Skeletal muscle tissue (tissue), 4 donors: ENCODE results near the gene ROCK2. TPM values are rescaled to one million over a fixed set of nuclear protein-coding genes. Genes with fewer than 3 reads are reported as not detected.

ENCODE experiments used
- H3K27ac ChIP-seq: one replicate; pipeline ENCODE4 v1.7.0; 2013; ENCODE audit warnings: mild to moderate bottlenecking, low read depth, low read length, inconsistent platforms
- H3K27me3 ChIP-seq, 3 donors: one replicate each; pipeline ENCODE4 v1.7.0; 2013; ENCODE audit warnings: low read length in 3 of 3; ENCODE audit not compliant: control insufficient read depth in 3 of 3, insufficient read depth in 3 of 3
- H3K36me3 ChIP-seq, 3 donors: one replicate each; pipeline ENCODE4 v1.7.0; 2013; ENCODE audit warnings: low read length in 3 of 3; ENCODE audit not compliant: control insufficient read depth in 3 of 3, insufficient read depth in 3 of 3
- H3K4me1 ChIP-seq, 3 donors: one replicate each; pipeline ENCODE4 v1.7.0; 2013; ENCODE audit warnings: low read length in 3 of 3, mild to moderate bottlenecking in 3 of 3; ENCODE audit not compliant: control insufficient read depth in 3 of 3, insufficient read depth in 3 of 3
- H3K4me3 ChIP-seq, 3 donors: one replicate each; pipeline ENCODE4 v1.7.0; 2013; ENCODE audit warnings: low read length in 3 of 3
- H3K9ac ChIP-seq, 3 donors: one replicate each; pipeline ENCODE4 v1.7.0; 2013; ENCODE audit warnings: low read length in 3 of 3, mild to moderate bottlenecking in 3 of 3, moderate library complexity in 2 of 3, low read depth in 1 of 3
- H3K9me3 ChIP-seq, 3 donors: one replicate each; pipeline ENCODE4 v1.7.0; 2013; ENCODE audit warnings: low read length in 3 of 3; ENCODE audit not compliant: control insufficient read depth in 3 of 3
- total RNA-seq: library from RNA; depleted of rRNA; stranded (reverse); fragments of >200 nt; gene quantifications from one replicate; pipeline ENCODE4 v1.2.3, GENCODE V29; 2014
- donor health status: Osteomylitis.

ROCK2 gene
- total RNA-seq, 1 donor from 2014 or later, result 37.1 TPM

- Histone ChIP-seq H3K27me3 (no peaks in the 10 kb centered on the region), H3K9ac (no peak overlapping the region), H3K36me3 (peaks cover 12 to 39% (median 31%) of the 10 kb centered on the region in 3 donors), H3K9me3 (no peaks in the 10 kb centered on the region), H3K4me3 (no peak overlapping the region), H3K4me1 (peaks cover 0 to 3% (median 0%) of the 10 kb centered on the region in 3 donors), H3K27ac (no peak overlapping the region)
These were observed 131.3 kb downstream of the ROCK2 start for GRCh38 chr2:11213090-11213638.

DNA sequence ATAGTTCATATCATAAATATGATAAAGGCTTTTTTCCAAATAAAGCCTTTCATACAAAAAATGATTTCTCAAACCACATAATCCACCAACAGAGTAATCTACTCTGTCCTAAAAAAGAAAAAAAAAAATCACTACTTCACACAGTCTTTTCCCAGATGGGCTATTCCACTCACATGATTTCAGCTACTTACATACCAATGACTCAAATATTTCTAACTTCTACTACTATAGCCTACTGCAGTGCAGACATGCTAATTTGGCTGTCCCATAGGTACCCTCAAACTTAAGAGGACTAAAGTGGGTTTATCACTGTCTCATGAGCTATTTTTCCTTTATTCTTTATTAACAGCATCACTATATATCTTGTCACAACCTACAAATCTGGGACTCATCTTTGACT is 131.8 kb downstream of the ROCK2 start:
- H3K27ac ChIP-seq, result no peak overlapping the region
- H3K9me3 ChIP-seq, result no peaks in the 10 kb centered on the region
- H3K4me1 ChIP-seq, result peaks cover 0 to 3% (median 0%) of the 10 kb centered on the region in 3 donors
- H3K9ac ChIP-seq, result no peak overlapping the region
- H3K27me3 ChIP-seq, result no peaks in the 10 kb centered on the region
- no peak overlapping the region for H3K4me3 ChIP-seq
- H3K36me3 ChIP-seq, result peaks cover 12 to 36% (median 32%) of the 10 kb centered on the region in 3 donors

GRCh38 chr2:11208083-11208482 is 136.4 kb downstream of the ROCK2 start:
- Histone ChIP-seq H3K4me3 (no peak overlapping the region), H3K27me3 (no peaks in the 10 kb centered on the region), H3K9me3 (no peaks in the 10 kb centered on the region), H3K4me1 (no peaks in the 10 kb centered on the region), H3K36me3 (peaks cover 8 to 24% (median 16%) of the 10 kb centered on the region in 3 donors), H3K27ac (no peak overlapping the region), H3K9ac (no peak overlapping the region)

GRCh38 chr2:11203480-11203879 is 141.0 kb downstream of the ROCK2 start:
- Histone ChIP-seq H3K27me3 (no peaks in the 10 kb centered on the region), H3K27ac (no peak overlapping the region), H3K36me3 (peaks cover 17 to 33% (median 21%) of the 10 kb centered on the region in 3 donors), H3K9ac (no peak overlapping the region), H3K4me1 (no peaks in the 10 kb centered on the region), H3K4me3 (no peak overlapping the region), H3K9me3 (no peaks in the 10 kb centered on the region)

DNA sequence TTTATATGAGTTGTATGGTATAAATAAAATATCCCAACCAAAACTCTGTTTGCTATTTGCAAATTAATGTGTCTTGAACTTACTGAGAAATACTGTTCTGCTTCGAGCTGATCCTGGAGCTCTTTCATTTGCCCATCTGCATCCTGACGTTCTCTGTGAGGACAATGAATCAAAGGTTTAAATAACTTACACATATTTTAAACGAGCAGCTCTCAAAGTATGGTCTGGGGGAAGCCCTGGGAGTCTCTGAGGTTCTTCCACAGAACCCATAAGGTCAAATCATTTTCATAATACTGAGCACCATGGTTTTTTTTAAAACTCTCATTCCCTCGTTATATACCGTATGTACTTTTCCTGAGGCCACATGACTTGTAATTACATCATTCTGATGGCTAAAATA is 142.5 kb downstream of the ROCK2 start:
- Histone ChIP-seq H3K9ac (no peak overlapping the region), H3K9me3 (no peaks in the 10 kb centered on the region), H3K27me3 (no peaks in the 10 kb centered on the region), H3K36me3 (peaks cover 11 to 31% (median 20%) of the 10 kb centered on the region in 3 donors), H3K4me3 (no peak overlapping the region), H3K4me1 (no peaks in the 10 kb centered on the region), H3K27ac (no peak overlapping the region)

- Histone ChIP-seq H3K9me3 (no peaks in the 10 kb centered on the region), H3K4me1 (no peaks in the 10 kb centered on the region), H3K36me3 (peaks cover 16 to 40% (median 17%) of the 10 kb centered on the region in 3 donors), H3K27me3 (no peaks in the 10 kb centered on the region), H3K27ac (no peak overlapping the region), H3K9ac (no peak overlapping the region), H3K4me3 (no peak overlapping the region)
These were observed 143.8 kb downstream of the ROCK2 start for GRCh38 chr2:11200651-11201050.

DNA sequence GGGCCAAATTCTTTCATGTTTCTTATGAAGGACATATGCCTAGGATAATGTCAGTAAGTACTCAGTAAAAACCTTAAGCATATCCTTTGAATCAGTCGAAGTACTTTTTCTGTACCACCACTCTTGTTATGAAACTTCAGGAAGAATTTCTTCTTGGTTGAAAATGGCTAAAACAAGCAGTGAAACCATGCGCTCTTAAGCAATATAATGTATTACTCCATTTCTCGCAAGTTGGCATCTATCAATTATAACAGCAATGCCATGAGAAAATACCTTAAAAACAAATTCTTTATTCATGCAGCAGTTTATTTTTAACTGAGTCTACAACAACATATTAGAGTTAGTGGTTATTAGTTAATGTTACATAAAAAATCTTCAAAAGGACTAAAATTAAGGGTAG is 148.2 kb downstream of the ROCK2 start:
- H3K27me3 ChIP-seq, result no peaks in the 10 kb centered on the region
- H3K9me3 ChIP-seq, result no peaks in the 10 kb centered on the region
- H3K9ac ChIP-seq, result no peak overlapping the region
- no peaks in the 10 kb centered on the region for H3K4me1 ChIP-seq
- peaks cover 21 to 51% (median 35%) of the 10 kb centered on the region in 3 donors for H3K36me3 ChIP-seq
- no peak overlapping the region for H3K27ac ChIP-seq
- no peak overlapping the region for H3K4me3 ChIP-seq

- no peaks in the 10 kb centered on the region for H3K4me1 ChIP-seq
- H3K27me3 ChIP-seq, result no peaks in the 10 kb centered on the region
- no peak overlapping the region for H3K9ac ChIP-seq
- H3K27ac ChIP-seq, result no peak overlapping the region
- H3K36me3 ChIP-seq, result peaks cover 8 to 37% (median 28%) of the 10 kb centered on the region in 3 donors
- no peaks in the 10 kb centered on the region for H3K9me3 ChIP-seq
- no peak overlapping the region for H3K4me3 ChIP-seq
These were observed 156.7 kb downstream of the ROCK2 start for GRCh38 chr2:11187731-11188130.

DNA sequence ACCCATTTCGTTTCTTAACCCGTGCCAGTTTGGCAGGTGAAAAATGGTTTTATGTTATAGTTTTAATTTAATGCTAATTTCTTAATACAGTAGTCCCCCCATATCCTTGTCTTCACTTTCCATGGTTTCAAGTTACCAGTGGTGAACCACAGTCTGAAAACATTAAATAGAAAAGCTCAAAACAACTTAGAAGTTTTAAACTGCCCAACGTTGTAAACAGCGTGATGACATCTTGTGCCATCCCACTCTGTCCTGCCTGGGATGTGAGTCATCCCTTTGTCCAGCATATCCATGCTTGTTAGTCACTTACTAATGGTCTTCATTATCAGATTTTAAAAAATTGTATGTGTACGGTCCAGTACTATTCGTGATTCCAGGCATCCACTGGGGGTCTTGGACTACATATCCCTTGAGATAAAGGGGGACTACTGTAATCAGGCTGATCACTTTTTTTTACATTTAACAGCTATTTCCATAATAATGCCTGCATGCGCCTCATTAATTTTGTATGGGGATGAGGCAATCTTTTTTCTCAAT is 157.3 kb downstream of the ROCK2 start:
- H3K4me3 ChIP-seq, result no peak overlapping the region
- no peak overlapping the region for H3K9ac ChIP-seq
- peaks cover 5 to 37% (median 22%) of the 10 kb centered on the region in 3 donors for H3K36me3 ChIP-seq
- no peaks in the 10 kb centered on the region for H3K9me3 ChIP-seq
- no peaks in the 10 kb centered on the region for H3K4me1 ChIP-seq
- no peak overlapping the region for H3K27ac ChIP-seq
- no peaks in the 10 kb centered on the region for H3K27me3 ChIP-seq

DNA sequence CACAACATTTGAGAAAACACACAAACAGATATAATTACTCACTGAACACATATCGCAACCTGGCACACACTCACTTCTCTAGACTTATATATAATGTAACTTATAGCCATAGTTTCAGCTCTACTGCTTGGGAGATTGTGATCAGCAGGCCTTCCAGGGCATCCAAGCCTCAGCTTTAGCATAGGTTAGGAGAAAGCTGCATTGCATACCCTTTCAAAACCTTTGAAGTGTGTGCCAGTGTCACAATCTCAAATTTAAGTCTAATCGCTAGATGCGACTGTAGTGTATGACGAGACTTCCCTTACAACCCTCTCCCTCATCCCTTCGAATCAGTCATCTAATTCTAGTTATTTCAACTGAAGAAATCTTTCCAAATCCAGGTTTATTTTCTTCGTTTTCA is 158.3 kb downstream of the ROCK2 start:
- no peaks in the 10 kb centered on the region for H3K27me3 ChIP-seq
- no peaks in the 10 kb centered on the region for H3K9me3 ChIP-seq
- H3K9ac ChIP-seq, result no peak overlapping the region
- no peak overlapping the region for H3K4me3 ChIP-seq
- no peaks in the 10 kb centered on the region for H3K4me1 ChIP-seq
- H3K27ac ChIP-seq, result no peak overlapping the region
- H3K36me3 ChIP-seq, result peaks cover 3 to 39% (median 14%) of the 10 kb centered on the region in 3 donors
